ENCODE results near the gene CALCOCO1. TPM values are rescaled to one million over a fixed set of nuclear protein-coding genes. Genes with fewer than 3 reads are reported as not detected.

Gene CALCOCO1
- total RNA-seq, 1 experiment from 2014 or later, result 16.8 TPM

GRCh38 chr12:53713516-53713915 lies 13.7 kb downstream of the CALCOCO1 start:
- POLR2A ChIA-PET (ENCODE audit: low non-redundant PET), result no interaction called here
- intact Hi-C loops (cut with micrococcal nuclease; ENCODE audit: unreplicated experiment), result no loop called here
- BruUV-seq (replicated peaks), result no TSS peak

DNA sequence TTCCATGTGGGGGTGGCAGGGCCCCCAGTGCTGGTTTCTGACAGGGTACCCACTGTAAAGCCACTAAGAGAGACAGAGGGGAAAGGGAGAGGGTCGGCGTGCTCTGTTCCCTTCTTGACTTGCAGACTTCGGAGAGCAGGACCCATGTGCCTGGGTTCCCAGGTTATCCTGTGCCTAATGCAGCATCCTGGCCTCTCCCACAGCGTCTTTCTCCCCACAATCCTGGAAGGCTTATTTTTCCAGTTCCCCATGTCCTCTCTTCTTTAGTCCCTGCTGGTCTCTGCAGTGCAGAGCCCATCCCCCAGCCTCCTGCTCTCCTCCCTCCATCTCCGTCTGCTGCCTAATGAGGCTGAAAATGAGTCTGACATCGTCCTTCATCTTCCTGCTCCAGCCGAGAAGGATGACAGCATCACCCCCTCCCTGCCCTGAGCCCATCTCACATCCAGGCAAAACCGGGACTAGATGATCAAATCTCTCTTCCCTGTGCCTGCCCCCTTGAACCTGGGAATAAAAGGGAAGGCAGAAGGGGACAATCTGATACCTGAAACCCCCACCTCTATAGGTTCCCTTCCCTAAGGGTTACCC lies 15.1 kb downstream of the CALCOCO1 start:
- BruUV-seq (replicated peaks), result no TSS peak
- ChIA-PET CTCF (no interaction called here), POLR2A (ENCODE audit: low non-redundant PET) (no interaction called here)
- TF ChIP-seq CTCF (conservative IDR thresholded peaks at IDR 0.05; ENCODE audit: low read depth, low read length) (no peak), EZH2 (IDR thresholded peaks at IDR 0.05; ENCODE audit: borderline replicate concordance, low read depth, low read length, poor library complexity, severe bottlenecking) (no peak)
- H3K36me3 ChIP-seq (ENCODE audit: insufficient read depth, low read length, poor library complexity, severe bottlenecking), result no peaks in the 10 kb centered on the region
- H3K27me3 ChIP-seq (replicated peaks; ENCODE audit: insufficient read depth, low read depth, low read length, poor library complexity), result peaks cover 5% of the 10 kb centered on the region
- no peaks in the 10 kb centered on the region for H3K9me3 ChIP-seq (ENCODE audit: low read depth, low read length, poor library complexity, severe bottlenecking)
- no peak overlapping the region for H3K4me3 ChIP-seq (ENCODE audit: low read depth, low read length, poor library complexity, severe bottlenecking)
- H3K4me1 ChIP-seq (ENCODE audit: insufficient read depth, low read length, poor library complexity, severe bottlenecking), result peaks cover 11% of the 10 kb centered on the region
- H3K27ac ChIP-seq (ENCODE audit: low read depth, low read length, poor library complexity, severe bottlenecking), result no peak overlapping the region
- DNase-seq (ENCODE audit: low spot score), result no peak
- intact Hi-C loops (cut with micrococcal nuclease; ENCODE audit: unreplicated experiment), result no loop called here

More at GRCh38 chr12:53713516-53713915, 13.7 kb downstream of the CALCOCO1 start:
- CTCF ChIA-PET, result no interaction called here
- H3K9me3 ChIP-seq (ENCODE audit: low read depth, low read length, poor library complexity, severe bottlenecking), result no peaks in the 10 kb centered on the region
- TF ChIP-seq CTCF (conservative IDR thresholded peaks at IDR 0.05; ENCODE audit: low read depth, low read length) (no peak), EZH2 (IDR thresholded peaks at IDR 0.05; ENCODE audit: borderline replicate concordance, low read depth, low read length, poor library complexity, severe bottlenecking) (no peak)
- H3K4me1 ChIP-seq (ENCODE audit: insufficient read depth, low read length, poor library complexity, severe bottlenecking), result peaks cover 11% of the 10 kb centered on the region
- no peak overlapping the region for H3K27ac ChIP-seq (ENCODE audit: low read depth, low read length, poor library complexity, severe bottlenecking)
- no peak overlapping the region for H3K4me3 ChIP-seq (ENCODE audit: low read depth, low read length, poor library complexity, severe bottlenecking)
- no peak for DNase-seq (ENCODE audit: low spot score)
- no peaks in the 10 kb centered on the region for H3K36me3 ChIP-seq (ENCODE audit: insufficient read depth, low read length, poor library complexity, severe bottlenecking)
- H3K27me3 ChIP-seq (replicated peaks; ENCODE audit: insufficient read depth, low read depth, low read length, poor library complexity), result peaks cover 4% of the 10 kb centered on the region

GRCh38 chr12:53710091-53710490 lies 17.2 kb downstream of the CALCOCO1 start:
- no peaks in the 10 kb centered on the region for H3K36me3 ChIP-seq (ENCODE audit: insufficient read depth, low read length, poor library complexity, severe bottlenecking)
- intact Hi-C loops (cut with micrococcal nuclease; ENCODE audit: unreplicated experiment), result no loop called here
- TF ChIP-seq CTCF (conservative IDR thresholded peaks at IDR 0.05; ENCODE audit: low read depth, low read length), result no peak
- no peak for TF ChIP-seq EZH2 (IDR thresholded peaks at IDR 0.05; ENCODE audit: borderline replicate concordance, low read depth, low read length, poor library complexity, severe bottlenecking)
- peaks cover 11% of the 10 kb centered on the region for H3K4me1 ChIP-seq (ENCODE audit: insufficient read depth, low read length, poor library complexity, severe bottlenecking)
- H3K4me3 ChIP-seq (ENCODE audit: low read depth, low read length, poor library complexity, severe bottlenecking), result no peak overlapping the region
- no peak overlapping the region for H3K27ac ChIP-seq (ENCODE audit: low read depth, low read length, poor library complexity, severe bottlenecking)
- BruUV-seq (replicated peaks), result no TSS peak
- no peak for DNase-seq (ENCODE audit: low spot score)
- H3K27me3 ChIP-seq (replicated peaks; ENCODE audit: insufficient read depth, low read depth, low read length, poor library complexity), result peaks cover 5% of the 10 kb centered on the region
- CTCF ChIA-PET, result no interaction called here
- POLR2A ChIA-PET (ENCODE audit: low non-redundant PET), result no interaction called here
- no peaks in the 10 kb centered on the region for H3K9me3 ChIP-seq (ENCODE audit: low read depth, low read length, poor library complexity, severe bottlenecking)
